PC-9 (cell line): Measurements from ENCODE around the gene TMEM97.

Experiments
- CTCF ChIP-seq: fragments of 200-600 bp; sonication (generic); conservative IDR thresholded peaks from 2 replicates; pipeline ENCODE4 v1.6.1; 2017; ENCODE audit warnings: mixed run types, antibody characterized with exemption, mild to moderate bottlenecking, moderate library complexity
- EZH2 ChIP-seq: fragments of 200-600 bp; sonication (generic); IDR thresholded peaks from 2 replicates; pipeline ENCODE4 v1.8.0; 2017; ENCODE audit warnings: antibody characterized with exemption, low read depth

GRCh38 chr17:28370035-28370743 lies 51.2 kb downstream of the TMEM97 start, which contains the start of gene VTN:
- TF ChIP-seq CTCF (no peak), EZH2 (no peak)
